Measurements from ENCODE around the gene AIFM1. TPM values are rescaled to one million over a fixed set of nuclear protein-coding genes. Genes with fewer than 3 reads are reported as not detected.

AIFM1 gene
- total RNA-seq, 4 donors from 2014 or later, result 15.9 to 23.4 (median 21.6) TPM

- no peak for DNase-seq (ENCODE audit: extremely low spot score)
These were observed 39.0 kb upstream of the AIFM1 start for GRCh38 chrX:130204647-130205046.

GRCh38 chrX:130197464-130197863 is 31.8 kb upstream of the AIFM1 start:
- 79% methylated on average over 5 of the region's 5 CpGs for WGBS
- Histone ChIP-seq H3K36me3 (no peaks in the 10 kb centered on the region), H3K27ac (replicated peaks in 1 of 4) (no peak overlapping the region), H3K4me3 (no peak overlapping the region), H3K27me3 (no peaks in the 10 kb centered on the region), H3K9me3 (no peaks in the 10 kb centered on the region), H3K4me1 (no peaks in the 10 kb centered on the region)
- no peak for DNase-seq (ENCODE audit: extremely low spot score)
- intact Hi-C loops (cut with DNase I), result loop anchor here (10.0 kb wide), 1 partner anchor 593 kb away; no protein-coding TSS in a partner anchor
- TF ChIP-seq CTCF (IDR thresholded peaks at IDR 0.05) (no peak), EP300 (IDR thresholded peaks at IDR 0.05) (no peak), POLR2AphosphoS5 (IDR thresholded peaks at IDR 0.05) (no peak), POLR2A (IDR thresholded peaks at IDR 0.05; ENCODE audit: low read depth) (no peak)

More at GRCh38 chrX:130204647-130205046, 39.0 kb upstream of the AIFM1 start:
- Histone ChIP-seq H3K27me3 (no peaks in the 10 kb centered on the region), H3K36me3 (peaks cover 0 to 8% (median 0%) of the 10 kb centered on the region in 4 donors), H3K4me3 (no peak overlapping the region), H3K27ac (replicated peaks in 1 of 4) (no peak overlapping the region), H3K9me3 (no peaks in the 10 kb centered on the region), H3K4me1 (no peaks in the 10 kb centered on the region)
- TF ChIP-seq POLR2A (IDR thresholded peaks at IDR 0.05; ENCODE audit: low read depth) (no peak), POLR2AphosphoS5 (IDR thresholded peaks at IDR 0.05) (no peak), EP300 (IDR thresholded peaks at IDR 0.05) (no peak), CTCF (IDR thresholded peaks at IDR 0.05) (no peak)
- intact Hi-C loops (cut with DNase I), result no loop called here
- 64% methylated on average over 1 of the region's 1 CpG for WGBS

- DNase-seq (ENCODE audit: extremely low spot score), result no peak
- Histone ChIP-seq H3K27me3 (no peaks in the 10 kb centered on the region), H3K36me3 (no peaks in the 10 kb centered on the region), H3K27ac (replicated peaks in 1 of 4) (no peak overlapping the region), H3K4me3 (no peak overlapping the region), H3K9me3 (no peaks in the 10 kb centered on the region), H3K4me1 (no peaks in the 10 kb centered on the region)
- 65% methylated on average over 7 of the region's 7 CpGs for WGBS
- TF ChIP-seq EP300 (IDR thresholded peaks at IDR 0.05) (no peak), POLR2AphosphoS5 (IDR thresholded peaks at IDR 0.05) (no peak), CTCF (IDR thresholded peaks at IDR 0.05) (no peak), POLR2A (IDR thresholded peaks at IDR 0.05; ENCODE audit: low read depth) (no peak)
- intact Hi-C loops (cut with DNase I), result loop anchor here (10.0 kb wide), 1 partner anchor 592 kb away; no protein-coding TSS in a partner anchor
These were observed 30.8 kb upstream of the AIFM1 start for GRCh38 chrX:130196466-130196865.

- no peak for DNase-seq (ENCODE audit: extremely low spot score)
- Histone ChIP-seq H3K9me3 (no peaks in the 10 kb centered on the region), H3K27me3 (no peaks in the 10 kb centered on the region), H3K4me3 (no peak overlapping the region), H3K27ac (replicated peaks in 1 of 4) (no peak overlapping the region), H3K4me1 (no peaks in the 10 kb centered on the region), H3K36me3 (no peaks in the 10 kb centered on the region)
- no peak for TF ChIP-seq EP300 (IDR thresholded peaks at IDR 0.05)
- WGBS, result 89% methylated on average over 4 of the region's 4 CpGs
- intact Hi-C loops (cut with DNase I), result loop anchor here (5.0 to 10.0 kb wide), 2 partner anchors 68 to 586 kb away; no protein-coding TSS in a partner anchor
These were observed 25.2 kb upstream of the AIFM1 start for GRCh38 chrX:130190801-130191200.

GRCh38 chrX:130186651-130187050 is 21.0 kb upstream of the AIFM1 start:
- Histone ChIP-seq H3K36me3 (no peaks in the 10 kb centered on the region), H3K4me1 (no peaks in the 10 kb centered on the region), H3K4me3 (no peak overlapping the region), H3K27me3 (no peaks in the 10 kb centered on the region), H3K27ac (replicated peaks in 1 of 4) (no peak overlapping the region), H3K9me3 (no peaks in the 10 kb centered on the region)
- intact Hi-C loops (cut with DNase I), result no loop called here
- DNase-seq (ENCODE audit: extremely low spot score), result no peak
- no peak for TF ChIP-seq CTCF (IDR thresholded peaks at IDR 0.05)
- no peak for TF ChIP-seq POLR2A (IDR thresholded peaks at IDR 0.05; ENCODE audit: low read depth)
- no peak for TF ChIP-seq POLR2AphosphoS5 (IDR thresholded peaks at IDR 0.05)
- TF ChIP-seq EP300 (IDR thresholded peaks at IDR 0.05), result no peak
- WGBS, result 63% methylated on average over 4 of the region's 4 CpGs
